Muscle layer of duodenum (tissue), 2 donors: ENCODE results near the gene C4BPB.
A peak's percentile ranks its signal among the peaks of the same experiment; 100 is the strongest.

Experiments
- H3K27ac ChIP-seq: one replicate; pipeline ENCODE4 v1.7.0; 2013; ENCODE audit warnings: mild to moderate bottlenecking, low read length
- H3K27me3 ChIP-seq: one replicate; pipeline ENCODE4 v1.7.0; 2013; ENCODE audit warnings: low read depth, mild to moderate bottlenecking, control low read depth, low read length
- H3K36me3 ChIP-seq, 2 donors: one replicate each; pipeline ENCODE4 v1.7.0; 2013; ENCODE audit warnings: low read length in 2 of 2, control low read depth in 1 of 2, mild to moderate bottlenecking in 1 of 2; ENCODE audit not compliant: insufficient read depth in 2 of 2, control insufficient read depth in 1 of 2
- H3K4me1 ChIP-seq, 2 donors: one replicate each; pipeline ENCODE4 v1.7.0; 2013; ENCODE audit warnings: low read length in 2 of 2, mild to moderate bottlenecking in 2 of 2, control low read depth in 1 of 2, moderate library complexity in 1 of 2; ENCODE audit not compliant: insufficient read depth in 2 of 2, control insufficient read depth in 1 of 2
- H3K4me3 ChIP-seq, 2 donors: one replicate each; pipeline ENCODE4 v1.7.0; 2013; ENCODE audit warnings: low read length in 2 of 2, low read depth in 1 of 2, mild to moderate bottlenecking in 1 of 2
- H3K9me3 ChIP-seq, 2 donors: one replicate each; pipeline ENCODE4 v1.7.0; 2013; ENCODE audit warnings: low read length in 2 of 2, control low read depth in 1 of 2, mild to moderate bottlenecking in 1 of 2; ENCODE audit not compliant: control insufficient read depth in 1 of 2
- donor health status: healthy.

The C4BPB gene

DNA sequence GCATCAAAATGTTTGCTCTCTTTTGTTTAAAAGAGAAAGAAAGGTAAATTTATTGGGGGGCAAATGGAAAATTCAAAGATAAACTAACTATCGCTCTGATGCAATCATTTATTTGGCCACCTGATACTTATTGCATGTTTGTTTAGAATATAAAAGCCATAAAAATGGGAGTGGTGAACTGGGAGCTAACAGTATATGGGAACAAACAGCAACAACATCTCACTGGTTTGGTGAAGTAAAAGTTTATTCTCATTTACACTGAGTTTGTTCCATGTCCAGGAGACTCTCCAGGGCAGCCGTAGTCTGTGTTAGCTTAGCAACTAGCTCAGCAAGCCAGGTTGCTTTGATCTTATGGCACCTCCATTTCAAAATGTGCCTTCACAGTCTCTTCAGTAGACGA lies 35.7 kb downstream of the C4BPB start:
- Histone ChIP-seq H3K27ac (no peak overlapping the region), H3K4me1 (no peaks in the 10 kb centered on the region), H3K9me3 (peaks cover 5 to 15% of the 10 kb centered on the region in 2 donors), H3K27me3 (no peaks in the 10 kb centered on the region), H3K36me3 (peaks cover 0 to 17% of the 10 kb centered on the region in 2 donors), H3K4me3 (no peak overlapping the region)

DNA sequence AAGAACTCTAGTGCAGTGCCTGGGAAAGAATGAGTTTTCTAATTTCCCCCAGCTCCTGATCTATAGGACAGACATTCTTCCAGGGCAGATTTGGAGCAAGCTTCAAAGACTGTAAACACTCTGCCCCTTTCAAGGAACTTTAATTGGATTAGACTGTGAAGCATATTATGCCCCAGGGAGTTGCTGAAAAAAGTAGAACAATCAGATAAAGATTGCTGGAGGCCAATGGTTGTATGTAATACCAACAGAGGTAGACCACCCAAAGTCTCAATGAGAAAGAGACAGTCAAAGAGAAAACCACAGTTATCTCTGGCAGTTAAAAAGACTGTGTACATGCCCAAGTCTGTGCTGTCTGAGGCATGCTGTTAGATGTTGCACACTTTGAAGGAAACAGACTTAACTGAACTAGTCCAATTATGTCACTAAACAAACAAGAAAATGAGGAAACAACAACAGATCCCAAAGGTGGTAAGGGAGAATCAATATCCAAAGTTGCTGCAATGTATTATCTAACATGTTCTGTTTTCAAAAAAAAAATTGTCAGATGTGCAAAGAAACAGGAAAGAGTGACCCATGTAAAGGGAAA lies 39.8 kb downstream of the C4BPB start:
- H3K27ac ChIP-seq: no peak overlapping the region
- H3K4me1 ChIP-seq: no peaks in the 10 kb centered on the region
- peaks cover 0 to 22% of the 10 kb centered on the region in 2 donors for H3K36me3 ChIP-seq
- H3K9me3 ChIP-seq: peaks cover 10 to 21% of the 10 kb centered on the region in 2 donors
- H3K4me3 ChIP-seq: no peak overlapping the region
- no peaks in the 10 kb centered on the region for H3K27me3 ChIP-seq

DNA sequence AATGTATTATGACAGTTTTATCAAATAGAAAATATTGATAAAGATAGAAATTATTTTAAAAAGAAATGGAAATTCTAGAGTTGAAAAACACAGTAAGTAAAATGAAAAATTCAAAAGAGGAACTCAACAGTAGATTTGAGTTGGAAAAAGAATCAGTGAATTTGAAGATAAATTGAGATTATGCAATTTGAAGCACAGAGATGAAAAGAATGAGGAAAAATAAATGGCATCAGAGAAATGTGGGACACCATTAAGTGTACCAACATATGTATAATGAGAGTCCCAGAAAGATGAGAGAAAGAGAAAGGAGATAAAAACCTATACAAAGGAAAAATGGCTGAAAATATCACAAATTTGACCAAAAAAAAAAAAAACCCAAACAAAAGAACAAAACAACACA lies 40.4 kb downstream of the C4BPB start:
- no peaks in the 10 kb centered on the region for H3K4me1 ChIP-seq
- H3K36me3 ChIP-seq: peaks cover 0 to 18% of the 10 kb centered on the region in 2 donors
- H3K9me3 ChIP-seq: peaks cover 10 to 21% of the 10 kb centered on the region in 2 donors
- H3K27ac ChIP-seq: no peak overlapping the region
- no peaks in the 10 kb centered on the region for H3K27me3 ChIP-seq
- peak overlapping the region in 1 of 2 donors; percentile 10 for H3K4me3 ChIP-seq

DNA sequence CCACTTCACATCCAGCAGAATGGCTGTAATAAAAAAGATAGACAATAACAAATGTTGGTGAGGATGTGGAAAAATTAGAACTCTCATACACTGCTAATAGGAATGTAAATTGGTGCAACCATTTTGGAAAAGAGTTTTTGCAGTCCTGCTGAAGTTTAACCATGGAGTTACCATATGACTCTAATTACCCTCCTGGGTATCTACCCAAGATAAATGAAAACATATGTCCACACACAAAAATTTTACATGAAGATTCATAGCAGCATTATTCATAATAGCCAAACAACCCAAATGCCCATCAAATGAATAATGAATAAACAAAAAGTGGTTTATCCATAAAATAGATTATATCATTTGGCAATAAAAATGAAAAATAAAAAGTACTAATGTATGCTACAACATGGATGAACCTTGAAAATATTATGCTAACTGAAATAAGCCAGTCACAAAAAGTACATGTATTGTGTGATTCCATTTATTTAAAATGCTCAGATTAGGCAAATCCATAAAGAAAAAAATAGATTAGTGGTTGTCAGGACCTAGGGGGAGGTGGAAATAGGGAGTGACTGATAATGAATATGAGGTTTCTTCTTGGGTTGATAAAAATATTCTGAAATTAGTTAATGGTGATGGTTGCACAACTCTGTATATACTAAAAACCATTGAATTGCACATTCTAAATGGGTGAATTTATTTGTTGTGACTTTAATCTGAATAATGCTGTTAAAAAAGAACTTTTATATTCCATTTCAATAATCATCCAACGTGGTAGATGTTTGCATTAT lies 41.8 kb downstream of the C4BPB start:
- peaks cover 0 to 11% of the 10 kb centered on the region in 2 donors for H3K36me3 ChIP-seq
- no peaks in the 10 kb centered on the region for H3K4me1 ChIP-seq
- peaks cover 10 to 19% of the 10 kb centered on the region in 2 donors for H3K9me3 ChIP-seq
- no peak overlapping the region for H3K27ac ChIP-seq
- H3K4me3 ChIP-seq: no peak overlapping the region
- no peaks in the 10 kb centered on the region for H3K27me3 ChIP-seq

DNA sequence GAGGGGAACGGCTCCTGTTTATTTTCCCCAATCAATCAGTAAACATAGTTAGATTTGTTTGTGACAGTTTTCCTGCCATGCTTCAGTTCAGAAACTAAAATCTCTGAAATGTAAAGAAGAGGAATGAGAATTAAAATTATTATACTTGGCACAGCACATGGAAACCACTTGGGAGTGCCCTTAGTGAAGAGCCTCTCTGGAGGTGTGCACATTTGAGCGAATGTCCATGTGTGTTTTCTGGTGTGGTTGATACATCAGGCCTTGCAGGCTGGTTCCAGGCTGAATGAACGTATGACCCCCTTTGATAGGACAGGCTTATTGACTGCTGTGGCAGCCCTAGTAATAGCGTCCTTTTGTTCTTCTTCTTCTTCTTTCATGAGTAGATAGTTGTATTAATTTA lies 42.5 kb downstream of the C4BPB start:
- peaks cover 0 to 9% of the 10 kb centered on the region in 2 donors for H3K36me3 ChIP-seq
- H3K27ac ChIP-seq: no peak overlapping the region
- no peaks in the 10 kb centered on the region for H3K4me1 ChIP-seq
- no peak overlapping the region for H3K4me3 ChIP-seq
- H3K9me3 ChIP-seq: peaks cover 10 to 16% of the 10 kb centered on the region in 2 donors
- H3K27me3 ChIP-seq: no peaks in the 10 kb centered on the region

DNA sequence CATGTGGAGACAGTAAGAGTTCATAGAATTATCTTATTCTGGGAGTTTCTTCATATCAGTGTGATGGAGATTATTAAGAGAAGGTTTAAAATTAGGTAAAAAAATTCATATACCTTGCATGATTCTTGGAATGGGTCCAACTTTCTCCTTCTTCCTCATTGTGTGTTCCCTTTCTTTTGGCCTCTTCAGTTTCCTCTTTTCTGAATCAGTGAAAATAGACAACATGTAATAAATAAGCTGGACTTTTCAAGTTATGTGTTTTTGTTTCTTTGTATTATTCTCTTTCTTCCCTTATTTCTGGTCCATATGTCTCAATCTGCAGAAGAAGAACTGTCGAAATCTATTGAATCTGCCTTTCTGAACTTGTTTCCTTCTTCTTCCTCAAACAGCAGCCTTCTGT lies 45.9 kb downstream of the C4BPB start:
- Histone ChIP-seq H3K27ac (no peak overlapping the region), H3K27me3 (no peaks in the 10 kb centered on the region), H3K4me1 (no peaks in the 10 kb centered on the region), H3K9me3 (peaks cover 5% of the 10 kb centered on the region in 2 donors), H3K4me3 (no peak overlapping the region), H3K36me3 (peaks cover 0 to 6% of the 10 kb centered on the region in 2 donors)

DNA sequence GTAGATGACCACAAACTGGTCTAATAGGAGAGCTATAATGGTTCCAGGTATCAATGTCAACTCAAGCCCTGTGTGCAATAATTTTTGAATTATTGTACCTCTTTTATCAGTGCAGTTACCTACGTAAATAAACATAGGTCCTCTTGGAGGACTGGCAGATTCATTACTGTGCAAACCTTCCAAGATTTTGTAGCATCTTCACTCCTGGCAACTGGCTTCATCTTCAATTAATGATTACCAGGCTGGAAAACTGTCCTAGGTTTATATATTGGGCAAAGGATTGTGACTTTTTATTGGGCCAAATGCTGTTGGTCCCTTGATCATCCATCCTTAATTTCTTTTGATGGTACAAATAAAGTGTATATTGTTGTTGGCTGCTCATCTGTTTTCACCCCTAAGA lies 51.0 kb downstream of the C4BPB start:
- H3K36me3 ChIP-seq: no peaks in the 10 kb centered on the region
- no peak overlapping the region for H3K4me3 ChIP-seq

DNA sequence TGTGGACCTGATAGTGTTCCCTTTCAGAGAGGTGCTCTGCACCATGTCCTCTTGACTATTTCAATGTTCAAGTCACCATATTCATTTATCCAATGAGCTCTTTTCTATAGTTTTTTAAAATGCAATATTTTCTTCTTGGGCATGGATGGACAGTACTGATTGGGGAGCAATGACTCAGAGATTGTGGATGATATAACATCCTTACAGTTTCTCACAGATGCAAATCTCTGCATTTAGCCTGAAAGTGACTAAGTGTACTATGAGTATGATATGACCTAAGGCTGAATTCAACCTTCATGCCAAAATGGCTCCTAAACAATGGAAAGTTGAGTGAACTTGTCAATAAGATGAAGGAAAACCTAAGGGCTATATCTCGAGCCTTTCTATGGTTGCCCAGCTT lies 51.9 kb downstream of the C4BPB start:
- Histone ChIP-seq H3K4me3 (no peak overlapping the region), H3K9me3 (no peaks in the 10 kb centered on the region), H3K4me1 (no peaks in the 10 kb centered on the region), H3K27ac (no peak overlapping the region), H3K27me3 (no peaks in the 10 kb centered on the region), H3K36me3 (no peaks in the 10 kb centered on the region)

More for the DNA sequence above, 51.0 kb downstream of the C4BPB start:
- H3K4me1 ChIP-seq: no peaks in the 10 kb centered on the region
- H3K9me3 ChIP-seq: no peaks in the 10 kb centered on the region
- no peak overlapping the region for H3K27ac ChIP-seq
- no peaks in the 10 kb centered on the region for H3K27me3 ChIP-seq

DNA sequence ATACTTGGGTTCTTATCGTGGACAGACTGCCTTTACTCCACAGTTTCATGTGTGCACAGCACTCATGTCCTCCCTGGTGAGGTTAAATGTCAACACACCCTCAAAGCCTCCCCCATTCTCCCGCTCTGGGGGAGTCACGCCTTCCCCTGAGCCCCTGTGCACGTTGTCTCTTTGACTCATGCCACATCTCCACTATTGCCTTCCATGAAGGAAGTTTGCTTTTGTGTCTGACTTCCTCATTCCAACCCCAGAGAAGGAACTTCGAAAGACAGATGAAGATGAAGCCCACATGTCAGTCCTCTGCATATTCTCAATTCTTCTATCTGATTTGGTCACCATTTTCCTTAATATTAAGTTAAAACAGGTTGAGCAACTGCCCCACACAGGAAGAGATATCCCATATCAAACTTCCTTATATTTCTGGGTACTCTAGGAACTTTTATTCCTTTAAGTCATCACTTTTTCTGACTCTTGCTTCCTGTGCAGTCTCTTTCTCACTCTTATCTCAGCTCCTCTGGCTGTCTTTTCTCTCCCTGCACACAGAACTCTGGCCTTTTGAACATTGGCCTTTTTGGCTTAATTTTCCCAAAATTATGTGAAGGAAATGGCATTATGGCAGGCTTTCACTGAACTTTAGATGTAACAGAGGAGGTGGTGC lies 56.9 kb downstream of the C4BPB start:
- no peak overlapping the region for H3K4me3 ChIP-seq
- no peaks in the 10 kb centered on the region for H3K36me3 ChIP-seq
- no peaks in the 10 kb centered on the region for H3K9me3 ChIP-seq
- H3K27me3 ChIP-seq: no peaks in the 10 kb centered on the region
- no peaks in the 10 kb centered on the region for H3K4me1 ChIP-seq
- H3K27ac ChIP-seq: no peak overlapping the region
